ENCODE results near the gene NRG3.

Gene NRG3

GRCh38 chr10:82477776-82478175 is 602.8 kb downstream of the NRG3 start:
- no peak for DNase-seq (ENCODE audit: low read depth)

GRCh38 chr10:82492647-82493046 is 617.7 kb downstream of the NRG3 start:
- no peak for DNase-seq (ENCODE audit: low read depth)

- no peak for DNase-seq (ENCODE audit: low read depth)
These were observed 621.1 kb downstream of the NRG3 start for GRCh38 chr10:82496114-82496513.

- no peak for DNase-seq (ENCODE audit: low read depth)
These were observed 622.4 kb downstream of the NRG3 start for GRCh38 chr10:82497439-82497838.

GRCh38 chr10:82498976-82499375 is 624.0 kb downstream of the NRG3 start:
- no peak for DNase-seq (ENCODE audit: low read depth)

GRCh38 chr10:82505009-82505408 is 630.0 kb downstream of the NRG3 start:
- no peak for DNase-seq (ENCODE audit: low read depth)

GRCh38 chr10:82506680-82507376 is 631.8 kb downstream of the NRG3 start:
- DNase-seq (ENCODE audit: low read depth), result no peak

- DNase-seq (ENCODE audit: low read depth), result no peak
These were observed 640.3 kb downstream of the NRG3 start for GRCh38 chr10:82515256-82515655.

GRCh38 chr10:82529062-82529461 is 654.1 kb downstream of the NRG3 start:
- DNase-seq (ENCODE audit: low read depth), result no peak

- no peak for DNase-seq (ENCODE audit: low read depth)
These were observed 660.5 kb downstream of the NRG3 start for GRCh38 chr10:82535457-82535856.

- DNase-seq (ENCODE audit: low read depth), result no peak
These were observed 661.7 kb downstream of the NRG3 start for GRCh38 chr10:82536668-82537067.

GRCh38 chr10:82538272-82538671 is 663.3 kb downstream of the NRG3 start:
- DNase-seq (ENCODE audit: low read depth), result no peak

- no peak for DNase-seq (ENCODE audit: low read depth)
These were observed 668.6 kb downstream of the NRG3 start for GRCh38 chr10:82543631-82544030.

- no peak for DNase-seq (ENCODE audit: low read depth)
These were observed 669.4 kb downstream of the NRG3 start for GRCh38 chr10:82544377-82544776.

- DNase-seq (ENCODE audit: low read depth), result no peak
These were observed 676.5 kb downstream of the NRG3 start for GRCh38 chr10:82551506-82551905.

GRCh38 chr10:82552267-82552666 is 677.3 kb downstream of the NRG3 start:
- DNase-seq (ENCODE audit: low read depth), result no peak

GRCh38 chr10:82554381-82554780 is 679.4 kb downstream of the NRG3 start:
- no peak for DNase-seq (ENCODE audit: low read depth)

GRCh38 chr10:82558014-82558607 is 683.1 kb downstream of the NRG3 start:
- peak; percentile 0 for DNase-seq (ENCODE audit: low read depth)

GRCh38 chr10:82564353-82565196 is 689.6 kb downstream of the NRG3 start:
- DNase-seq (ENCODE audit: low read depth), result peak; percentile 0

- DNase-seq (ENCODE audit: low read depth), result no peak
These were observed 690.2 kb downstream of the NRG3 start for GRCh38 chr10:82565197-82565575.

- no peak for DNase-seq (ENCODE audit: low read depth)
These were observed 697.8 kb downstream of the NRG3 start for GRCh38 chr10:82572744-82573143.

- no peak for DNase-seq (ENCODE audit: low read depth)
These were observed 699.1 kb downstream of the NRG3 start for GRCh38 chr10:82574081-82574480.

- DNase-seq (ENCODE audit: low read depth), result no peak
These were observed 700.3 kb downstream of the NRG3 start for GRCh38 chr10:82575318-82575717.

Measured in ELR (cell line).